Stomach (tissue), 9 donors: Measurements from ENCODE around the gene DDIT3. TPM values are rescaled to one million over a fixed set of nuclear protein-coding genes. Genes with fewer than 3 reads are reported as not detected.

Experiments used
- DNase-seq, 2 donors: peaks; one replicate each; pipeline versions ENCODE4 v3.0.0 to v3.0.0-alpha.2; 2013 to 2019
- H3K27ac ChIP-seq, 5 donors: fragments of 200-600 bp in 4 of 5; sonication (generic) in 4 of 5; one replicate each; pipeline ENCODE4 v1.5.1; 2013 to 2019; ENCODE audit warnings: mild to moderate bottlenecking in 1 of 5, moderate library complexity in 1 of 5
- H3K27me3 ChIP-seq, 3 donors: fragments of 200-600 bp; sonication (generic); one replicate each; pipeline ENCODE4 v1.5.1; 2017 to 2019; ENCODE audit warnings: mixed run types in 1 of 3
- H3K36me3 ChIP-seq, 4 donors: fragments of 200-600 bp; sonication (generic); 1 replicate in 3 of 4; 2 replicates in 1 of 4; pipeline ENCODE4 v1.5.1; 2016 to 2019
- H3K4me1 ChIP-seq, 4 donors: fragments of 200-600 bp; sonication (generic); one replicate each; pipeline ENCODE4 v1.5.1; 2016 to 2019
- H3K4me3 ChIP-seq, 4 donors: fragments of 200-600 bp; sonication (generic) in 3 of 4; one replicate each; pipeline ENCODE4 v1.5.1; 2016 to 2019; ENCODE audit warnings: mild to moderate bottlenecking in 1 of 4
- H3K9me3 ChIP-seq, 4 donors: fragments of 200-600 bp; sonication (generic); one replicate each; pipeline ENCODE4 v1.5.1; 2016 to 2019
- CTCF ChIP-seq, 7 experiments: fragments of 450-650 bp in 4 of 7; fragments of 200-600 bp in 3 of 7; sonication (generic) in 3 of 7; IDR thresholded peaks; one replicate each; pipeline ENCODE4 v1.5.1; 2016 to 2019; ENCODE audit warnings: antibody characterized with exemption in 7 of 7, control low read depth in 2 of 7, mild to moderate bottlenecking in 1 of 7
- EP300 ChIP-seq: sonication (generic); formaldehyde crosslinking; IDR thresholded peaks from one replicate; pipeline ENCODE4 v1.6.1; 2017; ENCODE audit warnings: antibody characterized with exemption
- POLR2A ChIP-seq, 4 donors: fragments of 450-650 bp; IDR thresholded peaks; one replicate each; pipeline ENCODE4 v1.6.1; 2016; ENCODE audit warnings: antibody characterized with exemption in 4 of 4, control low read depth in 2 of 4, mild to moderate bottlenecking in 1 of 4, moderate library complexity in 1 of 4
- POLR2AphosphoS5 ChIP-seq, 3 donors: sonication (generic); formaldehyde crosslinking; IDR thresholded peaks; one replicate each; pipeline ENCODE4 v1.6.1; 2016; ENCODE audit warnings: antibody characterized with exemption in 3 of 3
- WGBS, 5 donors: extraction: QIAGEN DNeasy Blood & Tissue Kit in 3 of 5; methylation state at CpG; one replicate each; pipeline versions ENCODE4 v1.1.5 to v1.1.7; 2013 to 2018; 5-methylcytosine and 5-hydroxymethylcytosine counted together
- intact Hi-C: fragments of 100-400 bp; cut with DNase I; formaldehyde crosslinking; loops from one replicate; pipeline ENCODE4 v1.15.1; 2023; ENCODE audit warnings: low total_unique reads
- polyA plus RNA-seq, 3 donors: library from polyadenylated mRNA; stranded (reverse); fragments of 200-250 nt; gene quantifications; one replicate each; pipeline ENCODE4 v1.2.3, GENCODE V29; 2013
- total RNA-seq, 5 donors: library from RNA; depleted of rRNA; stranded (reverse); fragments of >200 nt; gene quantifications; one replicate each; pipeline versions ENCODE4 v1.1.0 to v1.2.3, GENCODE V29; 2014 to 2016
- donor health status: healthy with polysubstance abuse.
- donor health status: Bipolar disorder and iron deficiency.
- donor health status: healthy.

Gene DDIT3
- total and polyA plus RNA-seq, 8 donors = 7.5 to 159 (median 48.1) TPM

GRCh38 chr12:57546438-57547287, 26.3 kb upstream of the DDIT3 start, which contains the start of gene DCTN2:
Gene DCTN2, minus strand, starts transcription at chr12:57547192. Its CDS starts 129 bp downstream, at chr12:57547063.
- Histone ChIP-seq H3K36me3 (peaks cover 3 to 13% (median 12%) of the 10 kb centered on the region in 4 donors), H3K9me3 (no peaks in the 10 kb centered on the region), H3K27me3 (peaks cover 0 to 32% (median 25%) of the 10 kb centered on the region in 3 donors), H3K4me3 (peak within 1 kb of the TSS; percentile 86 to 100 (median 96)), H3K27ac (peak within 1 kb of the TSS; percentile 93 to 98 (median 96)), H3K4me1 (peaks cover 14 to 50% (median 35%) of the 10 kb centered on the region in 4 donors)
- TF ChIP-seq EP300 = no peak
- peak in 2 of 3 donors; percentile 73 to 79 for TF ChIP-seq POLR2AphosphoS5 (IDR thresholded peaks at IDR 0.05)
- peak in 1 of 4 donors; percentile 37 for TF ChIP-seq POLR2A (IDR thresholded peaks at IDR 0.05)
- TF ChIP-seq CTCF (IDR thresholded peaks at IDR 0.05) = peak in 1 of 7 experiments; percentile 18
- 0 to 1% (median 1%) methylated on average over 29 to 56 of the region's 56 CpGs for WGBS, 5 donors
- peak; percentile 96 to 99 for DNase-seq
- intact Hi-C loops = no loop called here

GRCh38 chr12:57545809-57546437, 25.6 kb upstream of the DDIT3 start:
- WGBS, 5 donors = 53 to 67% (median 57%) methylated on average over 14 to 15 of the region's 15 CpGs
- H3K4me3 ChIP-seq = peak overlapping the region; percentile 86 to 100 (median 96)
- H3K4me1 ChIP-seq = peaks cover 14 to 58% (median 35%) of the 10 kb centered on the region in 4 donors
- TF ChIP-seq CTCF (IDR thresholded peaks at IDR 0.05) (no peak), EP300 (no peak), POLR2AphosphoS5 (IDR thresholded peaks at IDR 0.05) (no peak), POLR2A (IDR thresholded peaks at IDR 0.05) (no peak)
- intact Hi-C loops = no loop called here
- peaks cover 3 to 20% (median 18%) of the 10 kb centered on the region in 4 donors for H3K36me3 ChIP-seq
- DNase-seq = peak in 1 of 2 donors; percentile 54
- peak overlapping the region; percentile 93 to 98 (median 96) for H3K27ac ChIP-seq
- peaks cover 0 to 31% (median 25%) of the 10 kb centered on the region in 3 donors for H3K27me3 ChIP-seq
- H3K9me3 ChIP-seq = no peaks in the 10 kb centered on the region

- Histone ChIP-seq H3K4me1 (peaks cover 14 to 54% (median 27%) of the 10 kb centered on the region in 4 donors), H3K27ac (no peak overlapping the region), H3K27me3 (peaks cover 0 to 8% (median 5%) of the 10 kb centered on the region in 3 donors), H3K36me3 (peaks cover 3 to 44% (median 40%) of the 10 kb centered on the region in 4 donors), H3K4me3 (no peak overlapping the region), H3K9me3 (no peaks in the 10 kb centered on the region)
- WGBS, 5 donors = 56 to 84% (median 77%) methylated on average over 2 of the region's 2 CpGs
- intact Hi-C loops = no loop called here
- DNase-seq = no peak
- TF ChIP-seq EP300 (no peak), POLR2A (IDR thresholded peaks at IDR 0.05) (no peak), POLR2AphosphoS5 (IDR thresholded peaks at IDR 0.05) (no peak), CTCF (IDR thresholded peaks at IDR 0.05) (no peak)
Observed at GRCh38 chr12:57543581-57543980, 23.3 kb upstream of the DDIT3 start.

- Histone ChIP-seq H3K27ac (no peak overlapping the region), H3K4me1 (peaks cover 14 to 57% (median 25%) of the 10 kb centered on the region in 4 donors), H3K36me3 (peaks cover 3 to 58% (median 52%) of the 10 kb centered on the region in 4 donors), H3K9me3 (no peaks in the 10 kb centered on the region), H3K4me3 (no peak overlapping the region), H3K27me3 (no peaks in the 10 kb centered on the region)
- no peak for DNase-seq
- TF ChIP-seq POLR2AphosphoS5 (IDR thresholded peaks at IDR 0.05) = no peak
- no peak for TF ChIP-seq CTCF (IDR thresholded peaks at IDR 0.05)
- no peak for TF ChIP-seq POLR2A (IDR thresholded peaks at IDR 0.05)
- no peak for TF ChIP-seq EP300
- WGBS, 5 donors = 70 to 89% (median 80%) methylated on average over 2 of the region's 2 CpGs
- intact Hi-C loops = no loop called here
Observed at GRCh38 chr12:57541717-57542116, 21.4 kb upstream of the DDIT3 start.
